Measurements from ENCODE around the gene DPM2.

DNA sequence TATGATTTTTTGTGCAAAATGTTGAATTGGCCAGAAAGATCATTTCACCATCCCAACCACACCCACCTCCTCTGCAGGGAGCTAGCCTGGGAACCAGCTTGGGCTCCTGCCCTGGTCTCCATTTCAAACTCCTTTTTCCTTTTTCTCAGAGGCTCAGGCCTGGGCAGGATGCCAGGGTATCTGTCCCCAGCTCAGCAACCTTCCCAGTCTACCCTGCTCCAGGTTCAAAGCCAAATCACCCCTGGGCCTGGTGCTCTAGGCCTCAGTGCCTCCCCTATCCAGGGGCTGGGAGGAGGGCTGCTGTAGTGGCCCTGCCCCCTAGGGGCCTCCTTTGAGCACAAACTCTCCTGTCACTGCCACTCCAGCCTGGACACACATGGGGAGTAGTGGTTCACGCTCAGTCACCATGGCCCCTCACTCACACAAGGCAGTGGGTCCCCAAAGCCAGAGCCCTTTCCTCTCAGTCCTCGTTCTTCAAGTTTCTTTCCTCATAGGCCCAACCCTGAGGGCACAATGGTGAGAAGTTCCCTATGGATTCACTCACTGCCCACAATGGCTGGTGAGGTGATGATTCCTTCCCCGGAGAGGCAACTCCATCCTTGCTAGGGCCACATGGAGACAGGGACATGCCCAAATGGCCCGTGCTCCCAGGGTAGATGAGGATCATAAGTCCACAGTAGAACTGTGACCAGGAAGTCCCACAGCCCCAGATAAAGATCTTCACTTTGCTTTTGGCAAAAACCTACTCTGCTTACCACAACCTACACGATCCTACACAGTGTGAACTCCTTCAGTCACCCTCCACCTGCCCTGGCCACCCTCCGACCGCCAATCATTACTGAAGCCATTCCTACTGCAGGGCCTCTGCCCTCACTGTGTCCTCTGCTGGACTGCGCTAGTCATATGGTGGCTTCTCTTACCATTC lies 19.2 kb downstream of the DPM2 start:
- TF ChIP-seq POLR2AphosphoS5 (IDR thresholded peaks at IDR 0.05; ENCODE audit: insufficient read depth in 1 of 2, low read depth in 1 of 2), result no peak
- TF ChIP-seq, protein P1, sequence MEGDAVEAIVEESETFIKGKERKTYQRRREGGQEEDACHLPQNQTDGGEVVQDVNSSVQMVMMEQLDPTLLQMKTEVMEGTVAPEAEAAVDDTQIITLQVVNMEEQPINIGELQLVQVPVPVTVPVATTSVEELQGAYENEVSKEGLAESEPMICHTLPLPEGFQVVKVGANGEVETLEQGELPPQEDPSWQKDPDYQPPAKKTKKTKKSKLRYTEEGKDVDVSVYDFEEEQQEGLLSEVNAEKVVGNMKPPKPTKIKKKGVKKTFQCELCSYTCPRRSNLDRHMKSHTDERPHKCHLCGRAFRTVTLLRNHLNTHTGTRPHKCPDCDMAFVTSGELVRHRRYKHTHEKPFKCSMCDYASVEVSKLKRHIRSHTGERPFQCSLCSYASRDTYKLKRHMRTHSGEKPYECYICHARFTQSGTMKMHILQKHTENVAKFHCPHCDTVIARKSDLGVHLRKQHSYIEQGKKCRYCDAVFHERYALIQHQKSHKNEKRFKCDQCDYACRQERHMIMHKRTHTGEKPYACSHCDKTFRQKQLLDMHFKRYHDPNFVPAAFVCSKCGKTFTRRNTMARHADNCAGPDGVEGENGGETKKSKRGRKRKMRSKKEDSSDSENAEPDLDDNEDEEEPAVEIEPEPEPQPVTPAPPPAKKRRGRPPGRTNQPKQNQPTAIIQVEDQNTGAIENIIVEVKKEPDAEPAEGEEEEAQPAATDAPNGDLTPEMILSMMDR (IDR thresholded peaks at IDR 0.05), result no peak
- TF ChIP-seq POLR2A (IDR thresholded peaks at IDR 0.05), result no peak
